ENCODE measurements around the gene GLIS1.

GLIS1 gene

DNA sequence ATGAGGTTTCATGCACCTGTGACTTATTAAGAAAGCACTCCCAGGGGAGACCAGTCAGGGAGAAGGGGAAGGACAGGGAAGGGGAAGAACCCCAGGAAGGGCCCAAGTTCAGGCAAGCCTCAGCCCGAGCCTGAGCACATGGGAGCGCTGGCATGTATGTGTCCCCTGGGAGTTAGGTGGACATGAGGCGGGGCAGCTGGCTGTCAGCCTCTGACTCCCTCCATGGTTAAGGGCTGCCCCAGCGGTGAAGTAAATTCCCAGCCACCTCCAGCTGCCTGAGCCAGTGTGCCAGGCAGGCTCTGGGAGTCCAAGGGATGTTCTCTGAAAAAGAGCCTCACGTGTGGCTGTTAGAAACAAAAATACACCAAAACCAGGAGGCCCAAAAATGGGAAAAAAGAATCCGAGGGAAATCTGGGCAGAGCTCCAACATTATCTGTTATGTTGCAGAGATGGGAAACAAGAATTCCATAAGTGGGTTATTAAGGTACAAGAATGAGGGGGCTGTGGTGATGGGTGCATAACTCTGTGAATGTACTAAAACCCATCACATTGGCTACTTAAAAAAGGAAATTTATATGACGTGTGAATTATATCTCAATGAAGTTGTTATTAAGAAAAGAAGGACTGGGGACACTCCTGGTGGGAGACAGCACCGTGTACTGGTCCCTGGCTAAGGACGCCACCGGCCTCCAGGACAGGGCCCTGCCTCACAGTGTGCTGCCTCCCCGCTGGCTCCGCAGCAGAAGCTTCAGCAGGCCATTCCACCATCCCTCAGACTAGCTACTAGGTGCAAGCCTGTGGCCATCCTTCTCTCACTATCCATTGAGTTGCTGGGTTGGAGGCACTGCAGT lies 261.1 kb downstream of the GLIS1 start:
- in situ Hi-C loops (cut with MboI; ENCODE audit: low sequenced_read_pairs): no loop called here

DNA sequence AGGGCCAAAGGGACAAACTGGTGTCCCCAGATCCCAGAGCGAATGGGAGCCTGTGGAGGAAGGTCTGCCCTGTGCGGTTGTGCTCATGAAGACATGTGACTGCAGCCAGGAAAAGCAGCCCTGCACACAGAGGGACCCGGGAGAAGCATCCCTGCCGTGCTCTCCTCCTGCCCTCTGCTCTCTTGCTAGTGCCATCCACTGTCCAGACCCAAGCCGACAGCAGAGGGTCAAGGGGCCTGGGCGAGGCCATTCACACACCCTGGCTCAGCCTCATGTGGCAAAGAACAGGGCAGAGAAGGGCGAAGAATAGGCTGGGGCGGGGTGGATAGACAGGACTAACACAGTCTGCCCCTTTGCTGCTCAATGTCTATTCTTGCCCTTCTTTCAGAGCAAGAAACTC lies 262.4 kb downstream of the GLIS1 start:
- in situ Hi-C loops (cut with MboI; ENCODE audit: low sequenced_read_pairs): no loop called here

- in situ Hi-C loops (cut with MboI; ENCODE audit: low sequenced_read_pairs): no loop called here
Observed at GRCh38 chr1:53475664-53476063, 263.3 kb downstream of the GLIS1 start.

- in situ Hi-C loops (cut with MboI; ENCODE audit: low sequenced_read_pairs): no loop called here
Observed at GRCh38 chr1:53473463-53473862, 265.5 kb downstream of the GLIS1 start.

GRCh38 chr1:53471000-53471399 lies 268.0 kb downstream of the GLIS1 start:
- in situ Hi-C loops (cut with MboI; ENCODE audit: low sequenced_read_pairs): no loop called here

GRCh38 chr1:53470584-53470983 lies 268.4 kb downstream of the GLIS1 start:
- in situ Hi-C loops (cut with MboI; ENCODE audit: low sequenced_read_pairs): no loop called here

DNA sequence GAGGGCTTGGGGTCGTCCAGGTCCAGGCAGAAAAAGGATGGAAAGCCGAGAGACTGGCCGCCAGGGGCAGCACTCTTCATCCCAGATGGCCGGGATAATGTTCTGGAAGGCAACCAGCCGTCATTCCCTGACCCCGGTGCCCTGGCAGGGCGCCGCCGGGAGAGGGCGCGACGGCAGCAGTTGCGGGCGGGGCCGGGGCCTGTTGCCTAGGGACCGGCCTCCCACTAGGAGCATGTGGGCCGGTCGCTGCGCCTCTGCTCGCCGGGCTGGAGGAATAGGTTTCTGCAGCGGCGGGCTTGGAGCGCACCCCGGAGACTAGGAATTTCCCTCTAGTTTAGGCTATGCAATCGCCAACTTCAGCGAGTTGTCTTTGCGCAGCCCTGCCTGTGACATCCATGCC lies 268.8 kb downstream of the GLIS1 start:
- in situ Hi-C loops (cut with MboI; ENCODE audit: low sequenced_read_pairs): no loop called here

GRCh38 chr1:53469373-53469772 lies 269.6 kb downstream of the GLIS1 start:
- in situ Hi-C loops (cut with MboI; ENCODE audit: low sequenced_read_pairs): no loop called here

DNA sequence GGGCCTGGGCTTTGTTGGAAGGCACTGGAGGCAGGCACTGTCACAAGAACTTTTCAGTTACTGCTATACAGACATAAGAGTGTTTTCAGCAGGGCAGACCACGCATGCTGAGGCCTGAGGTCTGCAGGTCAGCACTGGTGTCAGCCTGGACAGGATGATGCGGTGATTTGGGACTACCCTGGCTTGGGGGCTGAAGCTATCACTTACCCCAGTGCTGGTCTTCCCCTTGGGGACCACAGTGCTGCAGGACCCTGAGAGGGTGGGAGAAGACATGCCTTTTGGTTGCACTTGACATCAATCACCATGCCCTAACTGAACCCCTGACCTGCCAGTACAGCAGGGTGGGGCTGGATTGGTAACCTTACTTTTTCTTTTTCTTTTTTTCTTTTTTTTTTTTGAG lies 270.6 kb downstream of the GLIS1 start:
- in situ Hi-C loops (cut with MboI; ENCODE audit: low sequenced_read_pairs): no loop called here

DNA sequence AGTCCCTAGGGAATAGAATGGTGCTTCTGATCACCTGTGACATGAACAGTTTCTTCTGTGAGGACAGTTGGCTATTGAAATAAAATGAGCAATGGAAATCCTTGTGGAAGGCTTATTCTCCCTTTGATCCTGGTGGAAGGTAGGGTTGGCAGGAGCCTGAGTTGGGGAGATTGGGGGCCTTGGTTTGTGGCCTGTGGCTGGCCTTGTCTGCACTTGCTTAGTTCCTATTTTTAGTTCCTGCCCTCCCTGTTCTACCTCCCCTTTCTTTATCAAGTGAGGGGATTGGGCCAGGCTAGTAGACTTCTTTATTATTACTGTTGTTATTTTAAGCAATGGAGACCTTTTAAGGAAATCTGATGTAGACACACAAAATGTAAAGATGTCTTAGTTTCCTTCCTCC lies 271.6 kb downstream of the GLIS1 start:
- in situ Hi-C loops (cut with MboI; ENCODE audit: low sequenced_read_pairs): no loop called here

DNA sequence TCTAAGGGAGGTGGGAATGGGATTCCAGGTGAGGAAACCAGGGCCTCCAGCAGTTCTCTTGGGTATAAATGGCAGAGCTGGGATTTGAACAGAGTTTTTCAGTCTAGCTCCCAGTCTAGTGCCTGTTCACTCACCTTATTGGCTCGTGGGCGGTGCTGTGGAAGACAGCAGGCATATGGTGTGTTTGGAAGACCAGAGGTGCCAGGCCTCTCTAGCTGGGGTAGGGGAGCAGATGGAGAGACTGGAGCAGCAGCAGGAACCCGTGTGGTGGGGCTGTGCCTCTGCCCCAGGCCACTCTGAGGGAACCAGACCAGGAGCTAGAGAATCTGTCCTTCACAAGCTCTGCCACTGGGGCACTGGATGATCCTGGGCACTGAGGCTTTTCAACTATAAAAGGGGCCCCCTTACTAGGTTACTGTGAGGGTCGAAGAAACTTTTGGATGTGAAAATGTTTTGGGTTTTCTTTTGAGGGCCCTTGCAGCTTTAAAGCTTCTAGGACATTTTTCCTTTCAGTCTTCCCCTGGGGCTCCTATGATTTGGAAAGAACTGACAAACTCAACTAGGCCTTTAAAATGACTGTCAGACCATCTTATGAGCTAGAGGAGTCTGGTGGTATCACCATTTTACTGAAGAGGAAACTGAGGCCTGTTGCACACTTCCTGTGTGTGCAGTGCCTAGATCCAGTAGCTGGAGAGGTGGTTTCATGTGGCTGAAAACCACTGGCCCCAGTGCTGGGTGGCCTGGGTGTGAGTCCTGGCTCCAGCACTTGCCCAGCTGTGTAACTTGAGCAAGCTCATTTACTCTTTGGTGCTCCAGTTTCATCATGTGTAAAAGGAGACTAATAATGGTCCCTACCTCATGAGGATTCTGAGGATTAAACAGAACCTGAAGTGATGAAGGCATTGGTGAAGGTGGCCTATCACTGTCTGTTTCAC lies 273.7 kb downstream of the GLIS1 start:
- in situ Hi-C loops (cut with MboI; ENCODE audit: low sequenced_read_pairs): no loop called here

DNA sequence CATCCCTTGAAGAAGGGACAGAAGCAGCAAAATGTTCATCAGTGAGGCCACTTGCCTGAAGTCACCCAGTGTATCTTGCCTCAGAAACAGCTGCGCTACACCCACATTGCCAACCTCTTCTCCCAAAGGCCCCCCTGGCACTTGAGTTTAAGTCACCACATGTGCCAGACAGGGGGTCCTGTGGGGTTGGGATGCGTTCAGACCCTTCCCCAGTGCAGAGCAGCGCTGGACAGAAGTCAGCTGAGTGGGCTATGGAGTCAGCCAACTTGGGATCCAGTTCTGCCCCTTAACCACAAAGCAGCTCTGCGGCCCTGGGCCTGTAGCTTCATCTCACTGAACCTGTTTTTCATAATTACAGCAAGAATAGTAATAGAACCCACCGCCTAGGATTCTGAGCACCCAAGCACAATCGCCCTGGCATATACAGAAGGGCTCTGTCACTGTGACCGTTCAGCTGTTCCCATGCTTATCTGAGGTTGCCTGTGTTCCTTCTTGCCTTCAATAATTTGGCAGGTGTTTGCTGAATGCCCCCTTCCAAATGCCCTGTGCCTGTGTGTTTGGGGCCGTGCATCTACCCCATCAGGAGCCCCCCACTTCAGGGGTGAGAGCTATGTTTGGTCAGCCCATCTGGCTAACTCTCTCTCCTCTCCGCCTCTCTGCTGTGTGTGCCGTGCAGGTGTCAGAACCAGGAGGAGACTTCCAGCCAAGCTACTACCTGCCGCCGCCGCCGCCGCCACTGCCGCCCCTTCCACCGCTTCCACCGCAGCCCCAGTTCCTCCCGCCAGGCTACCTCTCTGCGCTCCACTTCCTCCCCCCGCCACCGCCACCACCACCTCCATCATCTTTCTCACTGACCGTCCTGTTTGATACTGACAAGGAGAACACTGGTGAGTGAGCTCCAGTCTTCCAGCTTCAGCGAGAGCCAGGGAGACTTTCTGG lies 274.7 kb downstream of the GLIS1 start:
- in situ Hi-C loops (cut with MboI; ENCODE audit: low sequenced_read_pairs): no loop called here

GRCh38 chr1:53462769-53463501 lies 276.0 kb downstream of the GLIS1 start:
- in situ Hi-C loops (cut with MboI; ENCODE audit: low sequenced_read_pairs): no loop called here

DNA sequence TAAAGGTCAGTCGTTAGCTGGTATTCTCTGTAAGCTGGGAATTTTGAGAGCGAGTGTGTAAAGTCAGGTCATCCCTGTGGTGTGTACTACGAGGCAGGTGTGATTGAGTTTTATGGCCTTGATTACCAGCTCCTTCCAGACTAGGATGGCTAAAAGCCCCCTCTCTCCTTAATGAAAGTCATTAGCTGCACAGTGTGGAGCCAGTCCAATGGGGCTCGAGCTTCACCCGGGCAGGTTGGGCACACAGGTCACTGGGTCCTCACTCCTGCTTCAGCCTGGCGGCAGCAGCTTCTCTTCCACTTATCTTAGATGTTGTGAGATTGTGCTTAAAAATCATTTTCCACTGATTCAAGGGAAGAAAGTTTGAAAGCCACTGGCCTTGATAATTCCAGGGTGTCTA lies 276.8 kb downstream of the GLIS1 start:
- in situ Hi-C loops (cut with MboI; ENCODE audit: low sequenced_read_pairs): no loop called here

GRCh38 chr1:53461323-53462044 lies 277.5 kb downstream of the GLIS1 start:
- in situ Hi-C loops (cut with MboI; ENCODE audit: low sequenced_read_pairs): no loop called here

GRCh38 chr1:53460666-53461322 lies 278.2 kb downstream of the GLIS1 start:
- in situ Hi-C loops (cut with MboI; ENCODE audit: low sequenced_read_pairs): no loop called here

- in situ Hi-C loops (cut with MboI; ENCODE audit: low sequenced_read_pairs): no loop called here
Observed at GRCh38 chr1:53460211-53460634, 278.7 kb downstream of the GLIS1 start.

- in situ Hi-C loops (cut with MboI; ENCODE audit: low sequenced_read_pairs): no loop called here
Observed at GRCh38 chr1:53459321-53460175, 279.4 kb downstream of the GLIS1 start, which contains the start of gene DMRTB1. Gene DMRTB1 (plus strand): TSS chr1:53459399. CDS start chr1:53459454, 55 bp downstream.
